HG03066 (cell line): ENCODE data around the gene MIA.
"Not testable (repeated sequence)": the region's sequence is repeated elsewhere in the genome, so short reads cannot be mapped to it uniquely, and the experiment has no call there.

ENCODE experiments used
- ATAC-seq: cut with Tn5 transposase; IDR thresholded peaks from one replicate; pipeline ENCODE4 v1.9.1; 2021; ENCODE audit warnings: low read depth; ENCODE audit not compliant: unreplicated experiment

The MIA gene

DNA sequence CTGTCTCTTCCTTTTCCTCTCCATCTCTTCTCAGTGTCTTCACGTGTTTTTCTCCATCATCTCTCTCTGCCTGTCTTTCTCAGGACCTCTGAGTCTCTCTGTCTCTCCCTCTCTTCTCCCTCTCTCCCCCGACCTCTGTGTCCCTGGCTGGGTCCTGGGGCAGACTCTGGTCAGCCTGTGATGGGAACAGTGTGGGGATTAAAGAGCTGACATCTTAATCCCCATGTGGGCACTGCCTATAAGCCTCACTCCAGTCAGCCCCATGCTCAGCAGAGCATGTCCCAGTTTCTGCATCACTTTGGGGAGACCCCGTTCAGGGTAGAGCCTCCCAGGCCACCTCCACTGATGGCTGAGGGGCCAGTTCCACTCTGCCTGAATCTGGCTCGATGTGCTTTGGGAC, 39.9 kb downstream of the MIA start:
- no peak for ATAC-seq

DNA sequence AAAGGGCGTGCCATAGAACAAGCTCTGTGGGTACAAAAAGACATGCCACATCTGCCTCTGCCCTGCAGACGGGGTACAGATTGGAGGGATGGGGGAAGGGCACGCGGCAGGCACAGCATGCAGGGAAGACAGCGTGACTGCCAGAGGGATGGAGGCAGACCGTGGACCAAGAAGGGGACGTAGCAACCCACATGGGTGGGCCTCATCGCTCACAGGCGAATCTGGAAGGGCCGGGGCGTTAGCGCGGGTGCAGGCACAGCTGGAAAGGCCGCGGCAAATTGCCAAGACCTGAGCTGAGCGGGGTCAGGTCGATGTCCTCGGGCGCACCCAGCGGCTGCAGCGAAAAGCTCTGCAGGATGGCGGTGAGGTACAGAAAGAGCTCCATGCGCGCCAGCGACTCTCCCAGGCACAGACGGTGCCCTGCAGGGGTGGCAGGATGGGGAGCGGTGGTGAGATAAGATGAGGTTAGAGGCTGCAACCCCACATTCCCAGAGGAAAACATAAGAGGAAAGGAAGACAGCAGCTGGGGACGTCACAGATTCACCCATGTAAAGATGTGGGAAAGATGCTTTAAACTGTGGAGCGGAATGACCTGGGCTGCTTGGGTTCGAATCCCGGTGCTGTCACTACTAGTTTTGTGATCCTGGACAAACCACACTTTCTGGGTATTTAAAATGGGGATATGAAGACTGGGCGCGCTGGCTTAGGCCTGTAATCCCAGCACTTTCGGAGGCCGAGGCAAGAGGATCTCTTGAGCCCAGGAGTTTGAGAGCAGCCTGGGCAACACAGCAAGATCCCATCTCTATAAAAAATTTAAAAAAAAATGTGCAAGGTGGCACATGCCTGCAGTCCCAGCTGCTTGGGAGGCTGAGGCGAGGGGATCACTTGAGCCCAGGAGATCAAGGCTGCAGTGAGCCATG, 43.4 kb downstream of the MIA start:
- not testable (repeated sequence) for ATAC-seq

DNA sequence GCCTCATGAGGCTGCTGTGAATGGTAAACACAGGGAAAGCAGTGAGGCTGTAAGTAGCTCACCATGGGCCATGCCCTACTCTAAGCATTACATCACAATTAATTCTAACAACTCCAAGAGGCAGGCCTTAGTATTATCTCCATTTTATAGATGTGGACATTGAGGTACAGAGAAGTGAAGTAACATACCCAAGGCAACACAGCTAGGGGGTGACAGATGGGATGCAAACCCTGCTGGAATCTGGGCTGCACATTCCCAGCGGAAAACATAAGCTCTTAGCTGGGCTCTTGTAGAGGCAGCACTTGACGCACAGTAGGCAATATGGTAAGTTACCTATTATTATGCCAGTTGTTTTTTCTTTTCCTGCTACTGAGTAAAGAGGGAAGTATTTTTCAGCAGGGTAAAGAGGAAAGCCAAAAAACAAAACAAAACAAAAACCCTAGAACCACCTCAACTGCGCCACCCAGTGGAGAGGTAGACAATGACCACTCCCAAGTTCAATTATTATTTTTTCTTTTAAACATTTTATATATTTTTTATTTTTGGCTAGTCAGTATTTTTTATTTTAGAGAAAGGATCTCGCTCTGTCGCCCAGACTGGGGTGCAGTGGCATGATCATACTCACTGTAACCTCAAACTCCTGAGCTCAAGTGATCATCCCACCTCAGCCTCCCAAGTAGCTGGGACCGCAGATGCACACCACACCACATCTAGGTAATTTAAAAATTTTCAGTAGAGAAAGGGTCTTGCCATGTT, 44.3 kb downstream of the MIA start:
- ATAC-seq, result not testable (repeated sequence)

DNA sequence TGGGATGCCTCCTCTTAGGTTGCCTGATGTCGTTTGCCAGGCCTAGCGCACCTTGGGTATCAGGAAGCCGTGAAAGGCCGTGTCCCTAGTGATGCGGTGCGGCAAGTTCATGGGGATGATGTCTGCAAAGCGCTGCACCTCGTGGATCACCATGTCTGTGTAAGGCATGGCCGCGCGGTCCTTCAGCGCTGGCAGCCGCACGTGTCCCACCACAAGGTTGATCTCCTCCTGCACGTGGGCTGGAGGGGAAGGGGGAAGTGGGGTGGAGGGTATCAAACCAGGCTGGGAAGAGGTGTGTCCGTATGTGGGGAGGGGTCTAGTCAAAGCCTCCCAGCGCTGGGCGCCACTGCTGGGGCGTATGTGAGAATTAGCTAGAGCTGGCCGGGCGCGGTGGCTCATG, 46.8 kb downstream of the MIA start:
- ATAC-seq, result no peak

DNA sequence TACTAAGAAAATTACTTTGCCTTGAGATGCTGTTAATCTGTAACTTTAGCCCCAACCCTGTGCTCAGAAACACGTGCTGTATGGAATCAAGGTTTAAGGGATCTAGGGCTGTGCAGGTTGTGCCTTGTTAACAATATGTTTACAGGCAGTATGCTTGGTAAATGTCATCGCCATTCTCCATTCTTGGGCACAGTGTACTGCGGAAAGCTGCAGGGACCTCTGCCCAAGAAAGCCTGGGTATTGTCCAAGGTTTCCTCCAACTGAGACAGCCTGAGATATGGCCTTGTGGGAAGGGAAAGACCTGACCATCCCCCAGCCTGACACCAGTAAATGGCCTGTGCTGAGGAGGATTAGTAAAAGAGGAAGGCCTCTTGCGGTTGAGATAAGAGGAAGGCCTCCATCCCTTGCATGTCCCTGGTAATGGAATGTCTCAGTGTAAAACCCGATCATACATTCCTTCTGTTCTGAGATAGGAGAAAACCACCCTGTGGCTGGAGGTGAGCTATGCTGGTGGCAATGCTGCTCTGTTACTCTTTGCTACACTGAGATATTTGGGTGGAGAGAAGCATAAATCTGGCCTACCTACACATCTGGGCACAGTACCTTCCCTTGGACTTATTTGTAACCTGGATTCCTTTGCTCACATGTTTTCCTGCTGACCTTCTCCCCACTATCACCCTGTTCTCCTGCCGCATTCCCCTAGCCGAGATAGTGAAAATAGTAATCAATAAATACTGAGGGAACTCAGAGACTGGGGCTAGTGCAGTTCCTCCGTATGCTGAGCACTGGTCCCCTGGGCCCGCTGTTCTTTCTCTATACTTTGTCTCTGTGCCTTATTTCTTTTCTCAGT, 47.6 kb downstream of the MIA start:
- not testable (repeated sequence) for ATAC-seq

DNA sequence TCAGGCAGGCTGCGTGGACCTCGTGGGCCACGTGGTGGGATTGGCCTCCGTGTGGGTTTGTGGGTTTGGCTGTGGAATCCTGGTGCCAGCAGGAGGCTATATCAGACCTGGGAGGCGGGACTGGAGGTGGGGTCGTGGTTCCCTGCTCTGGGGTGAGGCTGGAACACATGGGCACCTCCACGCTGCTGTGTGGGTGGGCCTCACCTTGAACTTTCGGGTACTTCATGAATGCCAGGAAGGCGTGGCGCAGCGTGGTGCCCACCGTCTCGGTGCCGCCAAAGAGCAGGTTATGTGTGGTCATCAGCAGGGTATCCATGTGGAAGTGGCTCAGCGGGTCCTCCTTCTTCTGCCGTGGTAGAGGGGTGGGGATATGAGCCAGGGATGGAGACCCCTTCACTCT, 49.6 kb downstream of the MIA start:
- not testable (repeated sequence) for ATAC-seq

DNA sequence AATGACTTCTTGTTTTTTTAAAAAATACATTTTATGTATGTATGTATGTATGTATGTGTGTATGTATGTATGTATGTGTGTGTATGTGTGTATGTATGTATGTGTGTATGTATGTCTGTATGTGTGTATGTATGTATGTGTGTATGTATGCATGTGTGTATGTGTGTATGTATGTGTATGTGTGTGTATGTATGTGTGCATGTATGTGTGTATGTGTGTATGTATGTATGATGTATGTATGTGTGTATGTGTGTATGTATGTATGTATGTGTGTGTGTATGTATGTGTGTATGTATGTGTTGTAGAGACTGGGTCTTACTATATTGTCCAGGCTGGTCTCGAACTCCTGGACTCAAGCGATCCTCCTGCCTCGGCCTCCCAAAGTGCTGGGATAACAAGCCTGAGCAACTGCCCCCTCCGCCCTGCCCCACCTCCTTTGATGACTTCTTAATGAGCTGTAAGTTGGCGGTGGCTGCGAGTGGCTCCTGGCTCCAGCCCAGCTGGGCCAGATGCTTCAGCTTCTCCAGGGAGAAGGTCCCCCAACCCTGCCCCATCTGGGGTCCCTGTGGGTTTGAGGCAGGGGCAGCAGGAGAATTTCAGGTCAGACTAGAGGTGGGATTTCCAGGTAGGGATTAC, 50.3 kb downstream of the MIA start:
- ATAC-seq, result not testable (repeated sequence)

DNA sequence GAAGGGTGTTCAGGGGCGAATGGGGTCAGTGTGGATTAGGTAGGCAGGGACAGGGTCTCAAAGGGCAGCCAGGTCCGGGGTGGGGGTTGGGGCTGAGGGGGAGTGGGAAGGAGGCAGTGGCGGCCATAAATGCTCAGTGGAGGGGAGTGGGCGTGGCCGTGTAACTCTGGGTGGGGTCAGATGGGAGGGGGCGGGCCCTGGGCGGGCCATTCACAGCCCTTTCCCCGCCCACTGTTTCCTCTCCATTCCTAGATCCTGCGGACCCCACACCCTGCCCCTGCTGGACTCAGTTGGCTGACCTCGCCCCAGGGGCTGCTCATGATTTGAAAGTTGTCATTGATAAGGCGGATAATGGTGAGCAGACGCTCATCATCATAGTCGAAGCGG, 51.0 kb downstream of the MIA start:
- not testable (repeated sequence) for ATAC-seq

DNA sequence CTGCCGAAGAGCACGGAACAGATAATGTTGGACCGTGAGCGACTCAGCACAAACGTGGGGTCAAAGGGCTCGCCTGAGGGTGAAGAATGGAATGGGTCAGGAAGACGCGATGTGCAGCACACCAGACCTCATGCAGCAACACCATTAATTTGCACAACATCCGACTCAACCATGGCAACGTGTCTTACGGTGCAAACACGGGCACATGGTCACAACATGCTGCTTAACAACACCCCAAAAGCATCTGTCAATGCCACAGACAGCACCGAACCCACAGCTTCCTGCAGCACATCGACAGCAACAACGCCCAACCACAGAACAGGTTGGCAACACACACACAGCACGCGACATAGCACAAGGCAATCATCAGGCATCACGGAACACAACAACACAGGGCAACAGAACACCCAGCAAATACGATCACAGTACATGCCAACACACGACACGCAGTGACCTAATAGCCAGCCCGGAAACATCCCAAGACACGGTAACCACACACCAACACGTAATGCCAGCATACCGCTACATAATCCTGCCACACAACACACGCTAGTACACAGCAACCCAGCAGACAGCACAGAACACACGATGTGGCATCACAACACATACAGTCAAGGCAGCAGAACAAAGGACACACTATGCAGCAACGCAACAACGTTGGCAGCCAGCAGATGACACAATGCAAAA, 51.5 kb downstream of the MIA start:
- not testable (repeated sequence) for ATAC-seq
